K562 (cell line): ENCODE data around the gene MVB12B. TPM values are rescaled to one million over a fixed set of nuclear protein-coding genes. Genes with fewer than 3 reads are reported as not detected.

Experiments used
- ATAC-seq: fragments of 200-7000 bp; cut with Tn5 transposase; 3 replicates; pipeline ENCODE4 v1.9.1; 2020; ENCODE audit warnings: moderate library complexity
- BruUV-seq: library from RNA; stranded (reverse); fragments of 400-500 nt; replicated peaks from 2 replicates; lab custom pipeline; 2021; lab: Mats Ljungman, UMichigan
- CTCF ChIA-PET: fragments of 300-600 bp; formaldehyde crosslinking; extraction: SDS; loops from one replicate; lab custom pipeline; 2021; ENCODE audit warnings: low intra/inter-chr PET ratio; lab: Yijun Ruan, JAX
- POLR2A ChIA-PET: fragments of 300-600, 350-650 bp; sonication (Branson Sonifier 250); formaldehyde crosslinking; extraction: SDS; loops from one replicate; lab custom pipeline; 2021; ENCODE audit warnings: antibody characterized with exemption, inconsistent platforms; lab: Yijun Ruan, JAX
- DNase-seq, 4 experiments: peaks; one replicate each; pipeline versions ENCODE4 v3.0.0 to v3.0.0-alpha.2; 2011 to 2018; ENCODE audit warnings: low spot score in 3 of 4, mixed read lengths in 3 of 4; ENCODE audit errors: extremely low read depth in 1 of 4
- FAIRE-seq: peaks from 2 replicates; lab custom pipeline; 2011; peaks lifted over from hg19 to GRCh38; lab: Jason Lieb, UNC
- H2AFZ ChIP-seq: 2 replicates; pipeline ENCODE4 v1.6.0; 2011; ENCODE audit warnings: low read depth, low read length, control low read depth, inconsistent platforms
- H3K27ac ChIP-seq: fragments of 200-600 bp; 3 replicates; pipeline ENCODE4 v1.8.0; 2011; ENCODE audit warnings: low read depth, mild to moderate bottlenecking, control low read depth, inconsistent platforms, low read length, moderate library complexity, mixed read lengths; ENCODE audit errors: extremely low read depth
- H3K27me3 ChIP-seq, 2 experiments: fragments of 300-600 bp in 1 of 2; 2 replicates in 1 of 2; 3 replicates in 1 of 2; pipeline versions ENCODE4 v1.6.0 to v1.8.0; 2011; ENCODE audit warnings: inconsistent platforms in 2 of 2, low read length in 2 of 2, mild to moderate bottlenecking in 1 of 2, mixed read lengths in 1 of 2, moderate library complexity in 1 of 2; ENCODE audit not compliant: control insufficient read depth in 2 of 2, insufficient read depth in 2 of 2
- H3K36me3 ChIP-seq: fragments of 300-600 bp; 3 replicates; pipeline ENCODE4 v1.8.0; 2011; ENCODE audit warnings: mild to moderate bottlenecking, low read length, inconsistent platforms; ENCODE audit not compliant: control insufficient read depth, insufficient read depth
- H3K4me1 ChIP-seq, 2 experiments: fragments of 200-600 bp in 1 of 2; replicated peaks in 1 of 2; 2 replicates in 1 of 2; 3 replicates in 1 of 2; pipeline versions ENCODE4 v1.5.1 to v1.8.0; 2011; ENCODE audit warnings: inconsistent platforms in 2 of 2, low read length in 2 of 2, mild to moderate bottlenecking in 1 of 2, mixed read lengths in 1 of 2, moderate library complexity in 1 of 2; ENCODE audit not compliant: control insufficient read depth in 2 of 2, insufficient read depth in 2 of 2
- H3K4me2 ChIP-seq: 2 replicates; pipeline ENCODE4 v1.6.1; 2011; ENCODE audit warnings: low read length, control low read depth, inconsistent platforms, mixed read lengths; ENCODE audit not compliant: insufficient read depth
- H3K4me3 ChIP-seq: fragments of 200-600 bp; sonication (generic), shearing (Covaris generic); 2 replicates; pipeline ENCODE4 v1.5.1; 2016; ENCODE audit warnings: control low read depth, inconsistent platforms
- H3K79me2 ChIP-seq: fragments of 200-600 bp; 3 replicates; pipeline ENCODE4 v1.8.0; 2011; ENCODE audit warnings: low read length, inconsistent platforms; ENCODE audit not compliant: control insufficient read depth, insufficient read depth
- H3K9ac ChIP-seq, 2 experiments: 2 replicates each; pipeline versions ENCODE4 v1.6.0 to v1.6.1; 2011; ENCODE audit warnings: low read depth in 2 of 2, low read length in 2 of 2, control low read depth in 1 of 2, inconsistent platforms in 1 of 2, mild to moderate bottlenecking in 1 of 2, mixed read lengths in 1 of 2; ENCODE audit not compliant: insufficient read depth in 1 of 2
- H3K9me1 ChIP-seq: one replicate; pipeline ENCODE4 v1.6.0; 2011; ENCODE audit warnings: inconsistent platforms, mild to moderate bottlenecking, low read length, moderate library complexity; ENCODE audit not compliant: control insufficient read depth, insufficient read depth
- H3K9me3 ChIP-seq: replicated peaks from 2 replicates; pipeline ENCODE4 v1.5.1; 2011; ENCODE audit warnings: low read depth, low read length, inconsistent platforms; ENCODE audit not compliant: control insufficient read depth, insufficient read depth
- H4K20me1 ChIP-seq: replicated peaks from 2 replicates; pipeline ENCODE4 v1.6.1; 2011; ENCODE audit warnings: low read length, inconsistent platforms, mixed read lengths; ENCODE audit not compliant: control insufficient read depth, insufficient read depth
- ID3 ChIP-seq, 2 experiments: fragments of 250-450 bp in 1 of 2; fragments of 450-650 bp in 1 of 2; sonication (Bioruptor Pico) in 1 of 2; IDR thresholded peaks; 2 replicates each; pipeline versions ENCODE4 v1.6.1 to v1.8.0; 2016 to 2021; ENCODE audit warnings: mild to moderate bottlenecking in 2 of 2, moderate library complexity in 2 of 2, missing compliant biosample characterization in 1 of 2, missing genetic modification characterization in 1 of 2
- LCOR ChIP-seq: sonication (generic); formaldehyde crosslinking; IDR thresholded peaks from 2 replicates; pipeline ENCODE4 v1.8.0; 2022; ENCODE audit warnings: mild to moderate bottlenecking, missing genetic modification reagents
- SUPT5H ChIP-seq: fragments of 450-650 bp; IDR thresholded peaks from 2 replicates; pipeline ENCODE4 v1.6.1; 2016
- WGBS: fragments of 100-300 bp; shearing (Covaris generic); methylation state at CpG from one replicate; pipeline ENCODE4 v1.1.6; 2016; ENCODE audit warnings: low coverage, mixed read lengths; ENCODE audit not compliant: insufficient coverage; ENCODE audit errors: missing lambda C conversion rate; 5-methylcytosine and 5-hydroxymethylcytosine counted together
- in situ Hi-C: fragments of 300-500 bp; cut with MboI; formaldehyde crosslinking; loops from 4 replicates; pipeline ENCODE4 v1.15.0; 2018; ENCODE audit warnings: inconsistent platforms, mixed read lengths
- intact Hi-C: fragments of 100-400 bp; cut with micrococcal nuclease; formaldehyde crosslinking; loops from 2 replicates; pipeline ENCODE4 v1.14.2; 2022
- polyA plus RNA-seq, 8 experiments: library from polyadenylated mRNA; depleted of rRNA in 4 of 8; stranded (reverse) in 5 of 8; unstranded in 3 of 8; fragments of >200 nt; fragmentation: Nextera tagmentation in 2 of 8; fragmentation: Illumina TruSeq in 1 of 8; extraction: Ambion mirVana in 2 of 8; extraction: Trizol in 1 of 8; gene quantifications; 2 replicates each; pipeline versions ENCODE4 v1.2.1 to v1.2.3, GENCODE V29; 2011 to 2014; ENCODE audit warnings: inconsistent platforms in 1 of 8, missing spikeins in 1 of 8
- total RNA-seq, 7 experiments: library from RNA; depleted of rRNA in 6 of 7; stranded (reverse); fragments of >200 nt in 6 of 7; fragmentation: Illumina TruSeq in 2 of 7; extraction: Trizol in 2 of 7; gene quantifications; 2 replicates each; pipeline versions ENCODE4 v1.2.1 to v1.2.3, GENCODE V29; 2011 to 2021; ENCODE audit warnings: low replicate concordance in 1 of 7
- TF ChIP-seq, protein P1 (sequence below): fragments of 250-450 bp; sonication (Bioruptor Pico); IDR thresholded peaks from 2 replicates; pipeline ENCODE4 v1.6.1; 2021; ENCODE audit warnings: mild to moderate bottlenecking

MVB12B gene
- total and polyA plus RNA-seq, 9 of the 15 experiments (the other 6 are each of a cell fraction or from before 2014, with no cell fraction given): not detected

DNA sequence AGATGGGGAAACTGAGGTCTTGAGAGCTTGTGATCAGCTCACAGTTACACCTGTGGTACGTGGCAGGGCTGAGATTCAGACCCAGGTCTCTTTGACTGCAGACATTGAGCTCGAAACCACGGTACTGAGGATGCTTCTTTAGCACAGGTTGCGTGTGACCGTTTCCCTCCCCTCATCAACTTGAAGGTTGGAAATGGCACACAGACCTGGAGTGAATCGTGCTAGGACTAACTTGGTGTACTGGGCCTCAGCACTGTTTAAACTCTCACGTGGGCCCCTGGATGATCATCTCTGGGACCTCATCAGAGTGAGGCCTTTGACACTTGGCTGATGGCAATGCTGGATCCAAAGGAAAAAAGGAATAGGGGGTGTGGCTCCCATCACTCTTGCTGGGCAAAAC is 106.0 kb downstream of the MVB12B start:
- Histone ChIP-seq H3K79me2 (no peaks in the 10 kb centered on the region), H3K9me1 (no peaks in the 10 kb centered on the region), H3K36me3 (no peaks in the 10 kb centered on the region), H4K20me1 (0 out of 2 replicates have a peak, but pooled peaks cover 7% of the 10 kb centered on the region), H3K9ac (no peak overlapping the region), H3K27me3 (peaks cover 18 to 60% of the 10 kb centered on the region in 2 experiments; a peak in 3 of 5 replicates), H3K4me2 (no peak overlapping the region), H3K4me3 (no peak overlapping the region), H3K4me1 (no peaks in the 10 kb centered on the region), H3K9me3 (no peaks in the 10 kb centered on the region), H2AFZ (no peak overlapping the region), H3K27ac (no peak overlapping the region)
- in situ Hi-C loops: no loop called here
- no peak for TF ChIP-seq LCOR (CRISPR knock-in tag)
- TF ChIP-seq SUPT5H: no peak
- FAIRE-seq: no peak
- no peak for DNase-seq
- ATAC-seq: no peak
- no TSS peak for BruUV-seq
- intact Hi-C loops: loop anchor here (10.0 kb wide), 1 partner anchor 62 kb away; no protein-coding TSS in a partner anchor
- ChIA-PET POLR2A (no interaction called here), CTCF (no interaction called here)
- 0% methylated on average over 7 of the region's 7 CpGs for WGBS

- Histone ChIP-seq H3K9me3 (no peaks in the 10 kb centered on the region), H3K4me1 (no peaks in the 10 kb centered on the region), H3K27ac (no peak overlapping the region), H3K4me2 (no peak overlapping the region), H3K4me3 (no peak overlapping the region), H2AFZ (no peak overlapping the region), H3K36me3 (no peaks in the 10 kb centered on the region), H3K79me2 (no peaks in the 10 kb centered on the region), H4K20me1 (0 out of 2 replicates have a peak, but pooled peaks cover 7% of the 10 kb centered on the region), H3K9ac (no peak overlapping the region), H3K9me1 (no peaks in the 10 kb centered on the region), H3K27me3 (peaks cover 18 to 49% of the 10 kb centered on the region in 2 experiments; a peak in 3 of 5 replicates)
- ChIA-PET CTCF (no interaction called here), POLR2A (no interaction called here)
- no peak for DNase-seq
- BruUV-seq: no TSS peak
- intact Hi-C loops: loop anchor here (10.0 kb wide), 1 partner anchor 60 kb away; no protein-coding TSS in a partner anchor
- FAIRE-seq: no peak
- in situ Hi-C loops: no loop called here
- no peak for ATAC-seq
- no peak for TF ChIP-seq ID3 (CRISPR knock-in tag; IDR thresholded peaks at IDR 0.05)
- no peak for TF ChIP-seq ID3 (tag; IDR thresholded peaks at IDR 0.05)
- TF ChIP-seq, protein P1, sequence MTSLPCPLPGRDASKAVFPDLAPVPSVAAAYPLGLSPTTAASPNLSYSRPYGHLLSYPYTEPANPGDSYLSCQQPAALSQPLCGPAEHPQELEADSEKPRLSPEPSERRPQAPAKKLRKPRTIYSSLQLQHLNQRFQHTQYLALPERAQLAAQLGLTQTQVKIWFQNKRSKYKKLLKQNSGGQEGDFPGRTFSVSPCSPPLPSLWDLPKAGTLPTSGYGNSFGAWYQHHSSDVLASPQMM (CRISPR knock-in tag): no peak
- 0% methylated on average over 2 of the region's 2 CpGs for WGBS
Measured at GRCh38 chr9:126435105-126435504, 108.5 kb downstream of the MVB12B start.
